ENCODE results near the gene SLC25A47.
"Not testable (repeated sequence)": the region's sequence is repeated elsewhere in the genome, so short reads cannot be mapped to it uniquely, and the experiment has no call there.

Gene SLC25A47

DNA sequence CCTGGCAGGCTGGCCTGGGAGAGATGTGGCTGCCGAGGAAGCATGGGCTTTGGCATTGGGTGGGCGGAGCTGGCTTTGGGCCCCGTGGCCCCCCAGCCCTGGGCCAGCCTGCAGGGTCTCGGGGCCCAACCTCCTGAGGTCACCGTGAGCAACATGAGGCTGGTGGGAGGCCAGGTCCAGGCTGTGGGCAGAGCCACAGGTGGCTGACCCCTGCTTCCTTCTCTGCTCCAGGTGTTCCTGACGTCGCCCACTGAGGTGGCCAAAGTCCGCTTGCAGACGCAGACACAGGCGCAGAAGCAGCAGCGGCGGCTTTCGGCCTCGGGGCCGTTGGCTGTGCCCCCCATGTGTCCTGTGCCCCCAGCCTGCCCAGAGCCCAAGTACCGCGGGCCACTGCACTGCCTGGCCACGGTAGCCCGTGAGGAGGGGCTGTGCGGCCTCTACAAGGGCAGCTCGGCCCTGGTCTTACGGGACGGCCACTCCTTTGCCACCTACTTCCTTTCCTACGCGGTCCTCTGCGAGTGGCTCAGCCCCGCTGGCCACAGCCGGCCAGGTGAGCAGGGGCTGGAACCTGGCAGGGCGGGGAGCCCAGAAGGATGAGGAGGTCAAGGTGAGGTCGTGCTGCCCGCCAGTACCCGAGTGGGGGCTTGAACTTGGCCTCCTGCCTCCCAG, 5.5 kb downstream of the SLC25A47 start:
- DNase-seq = no peak

DNA sequence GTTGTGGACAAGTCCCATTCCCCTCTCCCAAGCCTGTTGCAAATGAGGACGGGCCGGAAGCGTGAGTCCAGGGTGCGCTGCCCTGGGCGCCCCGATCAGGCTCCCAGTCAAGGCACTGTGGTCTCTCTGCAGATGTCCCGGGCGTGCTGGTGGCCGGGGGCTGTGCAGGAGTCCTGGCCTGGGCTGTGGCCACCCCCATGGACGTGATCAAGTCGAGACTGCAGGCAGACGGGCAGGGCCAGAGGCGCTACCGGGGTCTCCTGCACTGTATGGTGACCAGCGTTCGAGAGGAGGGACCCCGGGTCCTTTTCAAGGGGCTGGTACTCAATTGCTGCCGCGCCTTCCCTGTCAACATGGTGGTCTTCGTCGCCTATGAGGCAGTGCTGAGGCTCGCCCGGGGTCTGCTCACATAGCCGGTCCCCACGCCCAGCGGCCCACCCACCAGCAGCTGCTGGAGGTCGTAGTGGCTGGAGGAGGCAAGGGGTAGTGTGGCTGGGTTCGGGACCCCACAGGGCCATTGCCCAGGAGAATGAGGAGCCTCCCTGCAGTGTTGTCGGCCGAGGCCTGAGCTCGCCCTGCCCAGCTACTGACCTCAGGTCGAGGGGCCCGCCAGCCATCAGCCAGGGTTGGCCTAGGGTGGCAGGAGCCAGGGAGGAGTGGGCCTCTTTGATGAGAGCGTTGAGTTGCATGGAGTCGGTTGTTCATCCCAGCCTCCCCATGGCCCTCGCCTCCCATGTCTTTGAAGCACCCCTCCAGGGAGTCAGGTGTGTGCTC, 6.3 kb downstream of the SLC25A47 start:
- no peak for DNase-seq

DNA sequence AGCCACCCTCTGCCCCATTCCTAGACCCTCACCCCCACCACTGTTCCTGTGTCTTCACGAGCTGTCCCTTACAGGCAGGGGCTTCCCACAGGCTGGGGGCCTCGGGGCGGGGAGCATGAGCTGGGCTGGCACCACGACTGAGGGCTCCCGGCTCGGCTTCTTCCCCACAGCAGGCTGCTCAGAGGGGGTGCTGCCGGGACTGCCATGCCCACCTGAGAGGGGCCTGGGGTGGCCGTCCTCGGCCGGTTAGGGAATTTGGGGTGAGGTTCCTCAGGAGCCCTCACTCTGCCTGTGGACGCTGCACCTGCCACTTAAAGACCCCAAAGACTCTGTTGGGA, 6.8 kb downstream of the SLC25A47 start:
- no peak for DNase-seq

GRCh38 chr14:100330388-100330931, 7.3 kb downstream of the SLC25A47 start:
- no peak for DNase-seq

GRCh38 chr14:100332071-100332639, 9.0 kb downstream of the SLC25A47 start:
- DNase-seq = no peak

GRCh38 chr14:100332797-100333196, 9.7 kb downstream of the SLC25A47 start:
- DNase-seq = no peak

DNA sequence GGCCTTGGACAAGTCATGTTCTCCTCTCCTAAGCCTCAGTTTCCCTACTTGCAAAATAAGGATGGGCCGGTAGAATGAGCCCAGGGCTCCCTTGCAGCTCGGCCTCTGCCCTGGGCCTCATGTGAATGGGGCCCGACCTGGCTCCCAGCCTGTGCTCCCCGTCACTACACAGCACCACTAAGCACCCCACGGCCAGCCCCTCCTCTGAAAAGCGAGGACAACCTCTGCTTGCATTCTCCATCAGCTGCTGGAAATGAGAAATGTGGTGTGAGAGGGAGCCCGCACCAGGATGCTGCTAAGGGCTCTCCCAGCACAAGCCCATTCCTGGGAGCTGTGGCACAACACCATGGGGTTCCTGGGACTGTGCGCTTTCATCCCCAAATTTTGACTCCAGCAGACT, 10.2 kb downstream of the SLC25A47 start:
- no peak for DNase-seq

DNA sequence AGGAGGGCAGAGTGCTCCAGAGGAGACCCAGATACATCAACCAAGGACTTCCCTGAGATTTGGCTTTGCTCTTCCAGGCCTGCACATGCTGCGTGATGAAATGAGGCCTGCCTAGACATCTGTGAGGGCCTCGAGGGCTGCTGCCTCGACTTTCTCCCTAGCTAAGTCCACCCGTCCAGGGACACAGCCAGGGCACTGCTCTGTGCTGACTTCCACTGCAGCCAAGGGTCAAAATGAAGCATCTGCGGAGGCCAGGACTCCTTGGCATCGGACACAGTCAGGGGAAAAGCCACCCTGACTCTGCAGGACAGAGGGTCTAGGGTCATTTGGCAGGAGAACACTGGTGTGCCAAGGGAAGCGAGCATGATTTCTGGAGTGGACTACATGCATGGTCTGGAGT, 10.7 kb downstream of the SLC25A47 start:
- DNase-seq = no peak

GRCh38 chr14:100334904-100335303, 11.8 kb downstream of the SLC25A47 start:
- no peak for DNase-seq

- DNase-seq = no peak
Observed at GRCh38 chr14:100336618-100337530, 13.7 kb downstream of the SLC25A47 start.

- DNase-seq = no peak
Observed at GRCh38 chr14:100339766-100340422, 16.8 kb downstream of the SLC25A47 start.

GRCh38 chr14:100340423-100340813, 17.3 kb downstream of the SLC25A47 start:
- no peak for DNase-seq

GRCh38 chr14:100341301-100342031, 18.3 kb downstream of the SLC25A47 start:
- peak; percentile 15 for DNase-seq

- no peak for DNase-seq
Observed at GRCh38 chr14:100342195-100342594, 19.1 kb downstream of the SLC25A47 start.

DNA sequence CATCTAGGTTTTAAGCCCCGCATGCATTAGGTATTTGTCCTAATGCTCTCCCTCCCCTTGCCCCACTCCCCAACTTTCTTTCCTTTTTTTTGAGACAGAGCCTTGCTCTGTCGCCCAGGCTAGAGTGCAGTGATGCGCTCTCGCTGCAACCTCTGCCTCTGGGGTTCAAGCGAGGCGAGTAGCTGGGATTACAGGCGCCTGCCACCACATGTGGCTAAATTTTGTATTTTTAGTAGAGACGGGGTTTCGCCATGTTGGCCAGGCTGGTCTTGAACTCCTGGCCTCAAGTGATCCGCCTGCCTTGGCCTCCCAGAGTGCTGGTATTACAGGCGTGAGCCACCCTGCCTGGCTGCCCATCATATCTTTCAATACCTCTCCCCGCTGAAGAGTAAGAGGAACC, 19.7 kb downstream of the SLC25A47 start:
- not testable (repeated sequence) for DNase-seq

DNA sequence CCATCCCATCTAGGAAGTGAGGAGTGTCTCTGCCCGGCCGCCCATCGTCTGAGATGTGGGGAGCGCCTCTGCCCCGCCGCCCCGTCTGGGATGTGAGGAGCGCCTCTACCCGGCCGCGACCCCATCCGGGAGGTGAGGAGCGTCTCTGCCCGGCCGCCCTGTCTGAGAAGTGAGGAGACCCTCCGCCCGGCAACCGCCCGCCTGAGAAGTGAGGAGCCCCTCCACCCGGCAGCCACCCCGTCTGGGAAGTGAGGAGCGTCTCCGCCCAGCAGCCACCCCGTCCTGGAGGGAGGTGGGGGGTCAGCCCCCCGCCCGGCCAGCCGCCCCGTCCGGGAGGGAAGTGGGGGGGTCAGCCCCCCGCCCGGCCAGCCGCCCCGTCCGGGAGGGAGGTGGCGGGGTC, 21.5 kb downstream of the SLC25A47 start:
- DNase-seq = not testable (repeated sequence)

GRCh38 chr14:100345711-100346110, 22.6 kb downstream of the SLC25A47 start:
- no peak for DNase-seq

DNA sequence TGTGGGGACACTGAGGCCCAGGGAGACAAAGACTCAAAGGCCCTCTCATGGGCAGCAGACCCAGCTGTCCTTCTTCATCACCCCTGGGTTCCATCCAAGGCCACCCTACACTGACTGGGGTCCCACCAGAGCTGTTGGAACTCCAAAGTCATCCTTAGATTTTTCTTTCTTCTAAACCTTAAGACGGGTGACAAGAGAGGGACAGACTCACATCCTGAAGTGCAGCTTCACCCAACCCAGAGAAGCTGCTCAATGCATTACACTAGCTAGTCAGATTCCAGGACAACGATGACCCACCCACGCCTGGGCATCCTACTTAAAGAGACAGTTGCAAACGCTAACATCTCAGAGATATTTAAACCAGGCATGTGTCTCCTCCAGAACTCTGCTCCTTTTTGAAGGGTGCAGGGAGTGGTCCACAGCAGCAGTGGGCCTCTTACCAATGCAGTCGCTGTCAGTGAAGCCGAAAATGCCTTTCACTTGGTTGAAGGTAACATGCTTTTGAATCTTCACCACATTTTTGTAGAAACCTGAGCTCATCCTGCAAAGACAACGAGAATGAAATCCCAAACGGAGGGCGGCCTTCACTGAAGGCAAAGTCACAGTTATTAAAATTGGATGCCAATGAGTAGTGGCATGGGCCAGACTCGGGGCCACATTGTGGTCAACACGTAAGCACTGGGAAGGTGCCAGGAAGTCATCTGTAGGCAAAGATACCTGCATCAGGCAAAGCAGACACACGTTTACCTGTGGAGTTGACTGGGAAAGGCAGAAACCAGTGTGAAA, 23.4 kb downstream of the SLC25A47 start:
- no peak for DNase-seq

GRCh38 chr14:100348253-100348729, 25.2 kb downstream of the SLC25A47 start:
- no peak for DNase-seq
